IMR-90 (cell line): ENCODE data around the gene SHISA4. TPM values are rescaled to one million over a fixed set of nuclear protein-coding genes. Genes with fewer than 3 reads are reported as not detected.

Experiments used
- ATAC-seq: fragments of 200-7000 bp; cut with Tn5 transposase; 2 replicates; pipeline ENCODE4 v1.9.1; 2020; ENCODE audit warnings: low read depth, mild to moderate bottlenecking, moderate library complexity
- BruUV-seq: library from RNA; stranded (reverse); fragments of 400-500 nt; replicated peaks from 2 replicates; lab custom pipeline; 2021; lab: Mats Ljungman, UMichigan
- CTCF ChIA-PET: fragments of 300-600 bp; formaldehyde crosslinking; extraction: SDS; loops from one replicate; lab custom pipeline; 2021; ENCODE audit warnings: antibody characterized with exemption; lab: Yijun Ruan, JAX
- POLR2A ChIA-PET: fragments of 300-600 bp; sonication (Branson Sonifier 250); formaldehyde crosslinking; loops from one replicate; lab custom pipeline; 2022; ENCODE audit warnings: antibody characterized with exemption; ENCODE audit not compliant: unreplicated experiment; lab: Charles Lee
- DNase-seq: peaks from one replicate; pipeline ENCODE4 v3.0.0; 2013
- H2AFZ ChIP-seq: replicated peaks from 2 replicates; pipeline ENCODE3; 2013; ENCODE audit warnings: low read length, mild to moderate bottlenecking; ENCODE audit not compliant: poor library complexity
- H2AK5ac ChIP-seq: 2 replicates; pipeline ENCODE4 v1.6.1; 2013; ENCODE audit warnings: low read depth, low read length, inconsistent platforms
- H2AK9ac ChIP-seq: replicated peaks from 2 replicates; pipeline ENCODE3; 2013; ENCODE audit warnings: mild to moderate bottlenecking, low read depth, low read length, moderate library complexity; ENCODE audit not compliant: poor library complexity
- H2BK120ac ChIP-seq: 2 replicates; pipeline ENCODE4 v1.6.1; 2013; ENCODE audit warnings: low read depth, low read length, inconsistent platforms
- H2BK15ac ChIP-seq: 3 replicates; pipeline ENCODE4 v1.6.1; 2013; ENCODE audit warnings: low read depth, low read length, inconsistent platforms
- H2BK20ac ChIP-seq: 2 replicates; pipeline ENCODE4 v1.6.1; 2013; ENCODE audit warnings: low read depth, mild to moderate bottlenecking, inconsistent platforms, low read length, moderate library complexity
- H2BK5ac ChIP-seq: 2 replicates; pipeline ENCODE4 v1.6.1; 2013; ENCODE audit warnings: mild to moderate bottlenecking, low read depth, low read length, inconsistent platforms; ENCODE audit not compliant: poor library complexity, severe bottlenecking
- H3K14ac ChIP-seq: replicated peaks from 2 replicates; pipeline ENCODE4 v1.6.1; 2013; ENCODE audit warnings: low read depth, low read length, inconsistent platforms
- H3K18ac ChIP-seq: 2 replicates; pipeline ENCODE4 v1.6.1; 2013; ENCODE audit warnings: low read depth, low read length, control low read depth
- H3K23ac ChIP-seq: 2 replicates; pipeline ENCODE4 v1.6.1; 2013; ENCODE audit warnings: low read depth, low read length, inconsistent platforms
- H3K27ac ChIP-seq: 2 replicates; pipeline ENCODE4 v1.5.1; 2013; ENCODE audit warnings: mild to moderate bottlenecking, control low read depth, low read length; ENCODE audit not compliant: insufficient read depth
- H3K27me3 ChIP-seq: 2 replicates; pipeline ENCODE4 v1.6.1; 2013; ENCODE audit warnings: low read length; ENCODE audit not compliant: control insufficient read depth, insufficient read depth
- H3K36me3 ChIP-seq: 2 replicates; pipeline ENCODE4 v1.6.1; 2013; ENCODE audit warnings: low read length, mixed read lengths; ENCODE audit not compliant: control insufficient read depth, insufficient read depth
- H3K4ac ChIP-seq: 2 replicates; pipeline ENCODE4 v1.6.1; 2013; ENCODE audit warnings: low read depth, low read length, inconsistent platforms
- H3K4me1 ChIP-seq: 2 replicates; pipeline ENCODE4 v1.6.1; 2013; ENCODE audit warnings: low read length, mixed read lengths; ENCODE audit not compliant: control insufficient read depth, insufficient read depth
- H3K4me2 ChIP-seq: 2 replicates; pipeline ENCODE4 v1.6.1; 2013; ENCODE audit warnings: low read depth, mild to moderate bottlenecking, control low read depth, low read length, moderate library complexity
- H3K4me3 ChIP-seq: 2 replicates; pipeline ENCODE4 v1.5.1; 2013; ENCODE audit warnings: low read depth, mild to moderate bottlenecking, control low read depth, low read length, moderate library complexity; ENCODE audit not compliant: insufficient read depth
- H3K56ac ChIP-seq: 2 replicates; pipeline ENCODE4 v1.6.1; 2013; ENCODE audit warnings: low read length, inconsistent platforms; ENCODE audit not compliant: insufficient read depth; ENCODE audit errors: extremely low read depth
- H3K79me1 ChIP-seq, 2 experiments: 2 replicates each; pipeline ENCODE4 v1.6.1; 2013; ENCODE audit warnings: low read length in 2 of 2, inconsistent platforms in 1 of 2, low read depth in 1 of 2
- H3K9ac ChIP-seq: 2 replicates; pipeline ENCODE4 v1.6.1; 2013; ENCODE audit warnings: low read depth, low read length, control low read depth
- H3K9me1 ChIP-seq: 2 replicates; pipeline ENCODE4 v1.6.1; 2013; ENCODE audit warnings: low read length, inconsistent platforms; ENCODE audit not compliant: insufficient read depth
- H3K9me3 ChIP-seq: 2 replicates; pipeline ENCODE4 v1.6.1; 2013; ENCODE audit warnings: low read length; ENCODE audit not compliant: control insufficient read depth, insufficient read depth
- H4K20me1 ChIP-seq: 2 replicates; pipeline ENCODE4 v1.6.1; 2013; ENCODE audit warnings: low read length, inconsistent platforms; ENCODE audit not compliant: insufficient read depth
- H4K5ac ChIP-seq: 2 replicates; pipeline ENCODE4 v1.6.1; 2013; ENCODE audit warnings: mild to moderate bottlenecking, low read depth, low read length, control low read depth
- H4K8ac ChIP-seq, 2 experiments: 2 replicates each; pipeline ENCODE4 v1.6.1; 2013; ENCODE audit warnings: low read depth in 2 of 2, low read length in 2 of 2, control low read depth in 1 of 2, inconsistent platforms in 1 of 2
- H4K91ac ChIP-seq: 2 replicates; pipeline ENCODE4 v1.6.1; 2013; ENCODE audit warnings: low read depth, low read length, inconsistent platforms; ENCODE audit not compliant: insufficient read depth
- BHLHE40 ChIP-seq: fragments of 150-350 bp; IDR thresholded peaks from 2 replicates; pipeline ENCODE4 v1.6.1; 2016; ENCODE audit warnings: mild to moderate bottlenecking, low read depth, low read length
- CEBPB ChIP-seq: IDR thresholded peaks from 2 replicates; pipeline ENCODE4 v1.6.1; 2012; ENCODE audit warnings: low read depth, low read length, improper control_type of control experiment
- CHD1 ChIP-seq: IDR thresholded peaks from 2 replicates; pipeline ENCODE4 v1.6.1; 2012; ENCODE audit warnings: low read depth, low read length, improper control_type of control experiment
- ELK1 ChIP-seq: fragments of 150-350 bp; IDR thresholded peaks from 2 replicates; pipeline ENCODE4 v1.6.1; 2016; ENCODE audit warnings: low read depth, mild to moderate bottlenecking, low read length, moderate library complexity, borderline replicate concordance
- FOS ChIP-seq: fragments of 150-350 bp; IDR thresholded peaks from 2 replicates; pipeline ENCODE4 v1.6.1; 2016; ENCODE audit warnings: low read depth, low read length
- MAFK ChIP-seq: IDR thresholded peaks from 2 replicates; pipeline ENCODE4 v1.6.1; 2012; ENCODE audit warnings: low read depth, low read length, improper control_type of control experiment
- MAZ ChIP-seq: IDR thresholded peaks from 2 replicates; pipeline ENCODE4 v1.6.1; 2012; ENCODE audit warnings: low read depth, mild to moderate bottlenecking, low read length, improper control_type of control experiment, moderate library complexity, borderline replicate concordance
- MXI1 ChIP-seq: IDR thresholded peaks from 2 replicates; pipeline ENCODE4 v1.6.1; 2012; ENCODE audit warnings: low read depth, mild to moderate bottlenecking, low read length, moderate library complexity, borderline replicate concordance
- NFE2L2 ChIP-seq: fragments of 150-350 bp; IDR thresholded peaks from 2 replicates; pipeline ENCODE4 v1.6.1; 2016; ENCODE audit warnings: low read depth, mild to moderate bottlenecking, low read length
- POLR2A ChIP-seq: IDR thresholded peaks from 2 replicates; pipeline ENCODE4 v1.6.1; 2012; ENCODE audit warnings: mild to moderate bottlenecking, low read depth, low read length
- RAD21 ChIP-seq: IDR thresholded peaks from 2 replicates; pipeline ENCODE4 v1.6.1; 2012; ENCODE audit warnings: low read length, improper control_type of control experiment
- RCOR1 ChIP-seq: IDR thresholded peaks from 2 replicates; pipeline ENCODE4 v1.6.1; 2012; ENCODE audit warnings: mild to moderate bottlenecking, low read length, improper control_type of control experiment; ENCODE audit not compliant: insufficient replicate concordance
- RFX5 ChIP-seq: IDR thresholded peaks from 2 replicates; pipeline ENCODE4 v1.8.0; 2012; ENCODE audit warnings: low read depth, mild to moderate bottlenecking, low read length, moderate library complexity
- SMC3 ChIP-seq: fragments of 150-350 bp; IDR thresholded peaks from 2 replicates; pipeline ENCODE4 v1.6.1; 2016; ENCODE audit warnings: low read depth, mild to moderate bottlenecking, antibody characterized with exemption, low read length, moderate library complexity
- WGBS, 2 experiments: methylation state at CpG; one replicate each; pipeline versions ENCODE4 v1.1.5 to v1.1.7; 2013; ENCODE audit warnings: missing lambda C conversion rate in 2 of 2; ENCODE audit not compliant: insufficient read length in 1 of 2; ENCODE audit errors: extremely low coverage in 2 of 2; 5-methylcytosine and 5-hydroxymethylcytosine counted together
- dilution Hi-C: fragments of 300-500 bp; cut with HindIII; formaldehyde crosslinking; loops from one replicate; pipeline ENCODE4 v1.14.3; 2018; ENCODE audit warnings: low sequenced_read_pairs; ENCODE audit not compliant: unreplicated experiment
- in situ Hi-C: fragments of 300-500 bp; cut with MboI; formaldehyde crosslinking; loops from 3 replicates; pipeline ENCODE4 v1.14.3; 2019; ENCODE audit warnings: low sequenced_read_pairs, inconsistent platforms, mixed read lengths
- intact Hi-C: fragments of 100-400 bp; cut with micrococcal nuclease; formaldehyde crosslinking; loops from 2 replicates; pipeline ENCODE4 v1.10.0; 2022
- polyA plus RNA-seq, 3 experiments: library from polyadenylated mRNA; depleted of rRNA; stranded (reverse); fragments of >200 nt; gene quantifications; 2 replicates each; pipeline ENCODE4 v1.2.3, GENCODE V29; 2012; ENCODE audit warnings: low replicate concordance in 1 of 3
- total RNA-seq: library from RNA; depleted of rRNA; stranded (reverse); fragments of >200 nt; gene quantifications from 2 replicates; pipeline ENCODE4 v1.2.3, GENCODE V29; 2012
- TF ChIP-seq, protein P1 (sequence below): conservative IDR thresholded peaks from 2 replicates; pipeline ENCODE4 v1.5.1; 2012; ENCODE audit warnings: mild to moderate bottlenecking, low read depth, low read length, improper control_type of control experiment
- TF ChIP-seq, protein P2 (sequence below): fragments of 150-350 bp; IDR thresholded peaks from 2 replicates; pipeline ENCODE4 v1.6.1; 2017; ENCODE audit warnings: mild to moderate bottlenecking, antibody characterized with exemption, low read length, low read depth

The SHISA4 gene
- total and polyA plus RNA-seq, 2 of the 4 experiments (the other 2 are of a cell fraction), result 10.0 to 34.8 TPM

- H3K4ac ChIP-seq, result no peak overlapping the region
- no peak overlapping the region for H4K91ac ChIP-seq
- H3K56ac ChIP-seq, result no peak overlapping the region
- H2AFZ ChIP-seq, result no peak overlapping the region
- TF ChIP-seq RAD21 (no peak), NFE2L2 (no peak), RFX5 (no peak), RCOR1 (no peak), SMC3 (no peak), ELK1 (no peak), CHD1 (no peak), MAZ (no peak), CEBPB (no peak), POLR2A (no peak), BHLHE40 (no peak), MXI1 (no peak), FOS (no peak), MAFK (no peak)
- TF ChIP-seq, protein P1, sequence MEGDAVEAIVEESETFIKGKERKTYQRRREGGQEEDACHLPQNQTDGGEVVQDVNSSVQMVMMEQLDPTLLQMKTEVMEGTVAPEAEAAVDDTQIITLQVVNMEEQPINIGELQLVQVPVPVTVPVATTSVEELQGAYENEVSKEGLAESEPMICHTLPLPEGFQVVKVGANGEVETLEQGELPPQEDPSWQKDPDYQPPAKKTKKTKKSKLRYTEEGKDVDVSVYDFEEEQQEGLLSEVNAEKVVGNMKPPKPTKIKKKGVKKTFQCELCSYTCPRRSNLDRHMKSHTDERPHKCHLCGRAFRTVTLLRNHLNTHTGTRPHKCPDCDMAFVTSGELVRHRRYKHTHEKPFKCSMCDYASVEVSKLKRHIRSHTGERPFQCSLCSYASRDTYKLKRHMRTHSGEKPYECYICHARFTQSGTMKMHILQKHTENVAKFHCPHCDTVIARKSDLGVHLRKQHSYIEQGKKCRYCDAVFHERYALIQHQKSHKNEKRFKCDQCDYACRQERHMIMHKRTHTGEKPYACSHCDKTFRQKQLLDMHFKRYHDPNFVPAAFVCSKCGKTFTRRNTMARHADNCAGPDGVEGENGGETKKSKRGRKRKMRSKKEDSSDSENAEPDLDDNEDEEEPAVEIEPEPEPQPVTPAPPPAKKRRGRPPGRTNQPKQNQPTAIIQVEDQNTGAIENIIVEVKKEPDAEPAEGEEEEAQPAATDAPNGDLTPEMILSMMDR, result no peak
- TF ChIP-seq, protein P2, sequence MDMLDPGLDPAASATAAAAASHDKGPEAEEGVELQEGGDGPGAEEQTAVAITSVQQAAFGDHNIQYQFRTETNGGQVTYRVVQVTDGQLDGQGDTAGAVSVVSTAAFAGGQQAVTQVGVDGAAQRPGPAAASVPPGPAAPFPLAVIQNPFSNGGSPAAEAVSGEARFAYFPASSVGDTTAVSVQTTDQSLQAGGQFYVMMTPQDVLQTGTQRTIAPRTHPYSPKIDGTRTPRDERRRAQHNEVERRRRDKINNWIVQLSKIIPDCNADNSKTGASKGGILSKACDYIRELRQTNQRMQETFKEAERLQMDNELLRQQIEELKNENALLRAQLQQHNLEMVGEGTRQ, result no peak
- H3K4me1 ChIP-seq, result peaks cover 5% of the 10 kb centered on the region
- intact Hi-C loops, result no loop called here
- POLR2A ChIA-PET, result no interaction called here
- no peak overlapping the region for H2BK20ac ChIP-seq
- in situ Hi-C loops, result no loop called here
- no peak overlapping the region for H4K5ac ChIP-seq
- no peak overlapping the region for H2AK9ac ChIP-seq
- WGBS, 2 experiments, result no CpG with 5 or more reads among the region's 2 CpGs
- DNase-seq (no peak), ATAC-seq (no peak)
- no peaks in the 10 kb centered on the region for H3K27me3 ChIP-seq
- no peak overlapping the region for H4K8ac ChIP-seq
- H3K36me3 ChIP-seq, result peaks cover 2% of the 10 kb centered on the region; the same call in 1 of the 2 replicates
- H3K27ac ChIP-seq, result no peak overlapping the region
- CTCF ChIA-PET, result no interaction called here
- H2BK5ac ChIP-seq, result no peak overlapping the region
- no peak overlapping the region for H3K14ac ChIP-seq
- H2BK15ac ChIP-seq, result no peak overlapping the region
- no peaks in the 10 kb centered on the region for H3K9me3 ChIP-seq
- H3K9ac ChIP-seq, result no peak overlapping the region
- no TSS peak for BruUV-seq
- no peak overlapping the region for H3K18ac ChIP-seq
- no peak overlapping the region for H3K4me3 ChIP-seq
- no peak overlapping the region for H3K4me2 ChIP-seq
- peaks cover 3% of the 10 kb centered on the region; the same call in 1 of the 2 replicates for H3K9me1 ChIP-seq
- no peak overlapping the region for H3K23ac ChIP-seq
- H2BK120ac ChIP-seq, result no peak overlapping the region
- peaks cover 33% of the 10 kb centered on the region; the same call in 1 of the 2 replicates for H4K20me1 ChIP-seq
- H2AK5ac ChIP-seq, result no peak overlapping the region
- H3K79me1 ChIP-seq, result peaks cover 21 to 57% of the 10 kb centered on the region in 2 experiments
- dilution Hi-C loops, result no loop called here
Measured at GRCh38 chr1:201841265-201841912, 47.3 kb upstream of the SHISA4 start.
